Measurements from ENCODE around the gene CENPF. TPM values are rescaled to one million over a fixed set of nuclear protein-coding genes. Genes with fewer than 3 reads are reported as not detected.

The CENPF gene
- polyA plus RNA-seq, 1 donor from 2014 or later = 5.4 TPM

GRCh38 chr1:214634267-214634666 lies 31.3 kb downstream of the CENPF start:
- no peak overlapping the region for H3K27ac ChIP-seq (ENCODE audit: low read length)
- no peak overlapping the region for H3K4me2 ChIP-seq (ENCODE audit: low read length)
- H3F3A ChIP-seq (ENCODE audit: insufficient read depth, low read length, poor library complexity, severe bottlenecking) = no peaks in the 10 kb centered on the region
- H3K36me3 ChIP-seq (ENCODE audit: insufficient read depth, low read length) = no peaks in the 10 kb centered on the region
- no peak overlapping the region for H3K9ac ChIP-seq (ENCODE audit: low read length)
- TF ChIP-seq SMC3 (conservative IDR thresholded peaks at IDR 0.05; ENCODE audit: poor library complexity) = no peak
- TF ChIP-seq RAD21 (conservative IDR thresholded peaks at IDR 0.05) = no peak
- TF ChIP-seq MXI1 (conservative IDR thresholded peaks at IDR 0.05; ENCODE audit: poor library complexity, severe bottlenecking) = no peak
- no peak for TF ChIP-seq CTCF (IDR thresholded peaks at IDR 0.05; ENCODE audit: poor library complexity, severe bottlenecking)
- TF ChIP-seq TAF1 (IDR thresholded peaks at IDR 0.05; ENCODE audit: low read depth) = no peak
- no peak for TF ChIP-seq EZH2 (IDR thresholded peaks at IDR 0.05; ENCODE audit: borderline replicate concordance, insufficient read depth, low read length, poor library complexity, severe bottlenecking)
- TF ChIP-seq REST (IDR thresholded peaks at IDR 0.05; ENCODE audit: borderline replicate concordance) = no peak
- no peak for TF ChIP-seq EP300 (conservative IDR thresholded peaks at IDR 0.05; ENCODE audit: poor library complexity, severe bottlenecking)
- TF ChIP-seq POLR2AphosphoS5 (IDR thresholded peaks at IDR 0.05) = no peak
- no peak overlapping the region for H3K4me3 ChIP-seq (ENCODE audit: low read length)
- no peaks in the 10 kb centered on the region for H3K9me2 ChIP-seq (ENCODE audit: insufficient read depth, low read length)
- H4K20me1 ChIP-seq (ENCODE audit: insufficient read depth) = no peaks in the 10 kb centered on the region
- no peaks in the 10 kb centered on the region for H3K27me3 ChIP-seq (ENCODE audit: insufficient read depth, low read depth, low read length)
- no peak overlapping the region for H2AFZ ChIP-seq (ENCODE audit: low read depth, low read length)
- no peaks in the 10 kb centered on the region for H3K79me2 ChIP-seq (replicated peaks; ENCODE audit: insufficient read depth, low read length)
- no peaks in the 10 kb centered on the region for H3K9me3 ChIP-seq (ENCODE audit: low read length)

GRCh38 chr1:214635086-214635485 lies 32.1 kb downstream of the CENPF start:
- Histone ChIP-seq H3K9me3 (ENCODE audit: low read length) (no peaks in the 10 kb centered on the region), H3K27me3 (ENCODE audit: insufficient read depth, low read depth, low read length) (no peaks in the 10 kb centered on the region), H2AFZ (ENCODE audit: low read depth, low read length) (no peak overlapping the region), H3K9ac (ENCODE audit: low read length) (no peak overlapping the region), H3F3A (ENCODE audit: insufficient read depth, low read length, poor library complexity, severe bottlenecking) (no peaks in the 10 kb centered on the region), H3K27ac (ENCODE audit: low read length) (no peak overlapping the region), H4K20me1 (ENCODE audit: insufficient read depth) (no peaks in the 10 kb centered on the region), H3K36me3 (ENCODE audit: insufficient read depth, low read length) (no peaks in the 10 kb centered on the region), H3K9me2 (ENCODE audit: insufficient read depth, low read length) (no peaks in the 10 kb centered on the region), H3K79me2 (replicated peaks; ENCODE audit: insufficient read depth, low read length) (no peaks in the 10 kb centered on the region), H3K4me3 (ENCODE audit: low read length) (no peak overlapping the region), H3K4me2 (ENCODE audit: low read length) (no peak overlapping the region)
- no peak for TF ChIP-seq EP300 (conservative IDR thresholded peaks at IDR 0.05; ENCODE audit: poor library complexity, severe bottlenecking)

GRCh38 chr1:214635506-214635905 lies 32.5 kb downstream of the CENPF start:
- no peaks in the 10 kb centered on the region for H4K20me1 ChIP-seq (ENCODE audit: insufficient read depth)
- H3K4me2 ChIP-seq (ENCODE audit: low read length) = no peak overlapping the region
- H3K79me2 ChIP-seq (replicated peaks; ENCODE audit: insufficient read depth, low read length) = no peaks in the 10 kb centered on the region
- no peak overlapping the region for H3K27ac ChIP-seq (ENCODE audit: low read length)
- H3F3A ChIP-seq (ENCODE audit: insufficient read depth, low read length, poor library complexity, severe bottlenecking) = no peaks in the 10 kb centered on the region
- no peak overlapping the region for H3K9ac ChIP-seq (ENCODE audit: low read length)
- no peak overlapping the region for H2AFZ ChIP-seq (ENCODE audit: low read depth, low read length)
- H3K27me3 ChIP-seq (ENCODE audit: insufficient read depth, low read depth, low read length) = no peaks in the 10 kb centered on the region
- TF ChIP-seq REST (IDR thresholded peaks at IDR 0.05; ENCODE audit: borderline replicate concordance) (no peak), EZH2 (IDR thresholded peaks at IDR 0.05; ENCODE audit: borderline replicate concordance, insufficient read depth, low read length, poor library complexity, severe bottlenecking) (no peak), TAF1 (IDR thresholded peaks at IDR 0.05; ENCODE audit: low read depth) (no peak), POLR2AphosphoS5 (IDR thresholded peaks at IDR 0.05) (no peak), EP300 (conservative IDR thresholded peaks at IDR 0.05; ENCODE audit: poor library complexity, severe bottlenecking) (no peak), RAD21 (conservative IDR thresholded peaks at IDR 0.05) (no peak), CTCF (IDR thresholded peaks at IDR 0.05; ENCODE audit: poor library complexity, severe bottlenecking) (no peak), MXI1 (conservative IDR thresholded peaks at IDR 0.05; ENCODE audit: poor library complexity, severe bottlenecking) (no peak), SMC3 (conservative IDR thresholded peaks at IDR 0.05; ENCODE audit: poor library complexity) (no peak)
- no peaks in the 10 kb centered on the region for H3K36me3 ChIP-seq (ENCODE audit: insufficient read depth, low read length)
- H3K9me3 ChIP-seq (ENCODE audit: low read length) = no peaks in the 10 kb centered on the region
- H3K4me3 ChIP-seq (ENCODE audit: low read length) = no peak overlapping the region
- no peaks in the 10 kb centered on the region for H3K9me2 ChIP-seq (ENCODE audit: insufficient read depth, low read length)

All from neural cell (in vitro differentiated cells).